Measurements from ENCODE around the gene ZNF283. TPM values are rescaled to one million over a fixed set of nuclear protein-coding genes. Genes with fewer than 3 reads are reported as not detected.

Gene ZNF283
- total RNA-seq (1 to 10 TPM; 3.1 to 8.7 (median 4.6) TPM), polyA plus RNA-seq (1 to 10 TPM in 2 of 3 donors, under 1 TPM in 1; 0.79 to 7.8 (median 1.0) TPM)
- long read RNA-seq, donor 1, partial matches to known transcripts, result 1 of 6 reads
- long read RNA-seq, donor 1, other reads (novel, unspliced or antisense), result 5 of 6 reads
- long read RNA-seq, donor 2, partial matches to known transcripts, result 1 of 5 reads
- long read RNA-seq, donor 2, other reads (novel, unspliced or antisense), result 4 of 5 reads

DNA sequence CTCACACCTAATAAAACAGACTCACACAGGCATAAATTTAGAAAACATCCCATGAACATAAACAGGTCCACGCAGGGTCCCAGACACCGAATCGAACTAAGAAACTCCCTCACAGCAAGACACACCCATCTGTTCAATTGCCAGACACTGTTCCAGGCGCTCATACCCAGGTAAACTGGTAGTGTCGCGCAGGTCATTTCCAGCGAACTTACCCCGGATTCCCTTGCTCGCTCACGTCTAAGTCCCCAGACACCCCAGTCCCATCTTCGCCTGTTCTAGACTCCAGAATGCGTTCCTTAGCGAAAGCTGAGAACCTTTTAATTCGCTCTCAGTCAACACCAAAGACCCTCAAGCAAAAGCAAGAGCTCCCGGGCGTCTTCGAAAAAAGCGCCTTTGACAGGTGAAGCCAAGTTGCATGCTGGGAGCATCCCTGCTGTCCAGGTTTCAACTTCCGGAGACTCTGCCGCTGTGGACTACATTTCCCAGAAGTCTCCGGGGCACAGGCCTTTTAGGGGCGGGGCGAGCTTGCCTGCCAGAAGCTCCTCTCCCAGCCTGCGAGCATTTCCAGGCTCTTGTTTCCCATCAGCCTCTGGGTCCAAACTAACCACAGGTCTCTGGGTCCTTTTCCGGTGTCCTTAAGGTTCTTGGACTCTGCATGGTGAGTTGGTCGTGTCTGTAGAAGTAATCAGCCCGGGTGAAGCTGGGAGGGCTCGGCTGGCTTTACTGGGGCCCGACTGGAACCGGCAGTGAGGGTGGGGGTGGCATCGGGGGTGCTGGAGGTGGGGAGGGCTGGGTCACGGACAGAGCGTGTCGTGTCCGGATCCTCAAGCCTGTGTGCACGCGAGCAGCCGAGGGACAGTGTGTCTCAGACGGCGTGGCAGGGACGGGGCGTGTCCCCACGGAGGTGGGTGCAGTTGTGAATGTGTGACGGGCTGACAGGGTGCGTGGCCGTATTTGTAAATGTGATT lies at the start of gene ZNF283:
Gene ZNF283 (plus strand): TSS at position 535 of the 968 bp plus-strand sequence. CDS start 6,184 bp downstream, outside the sequence.
- peaks cover 0 to 2% (median 0%) of the 10 kb centered on the region in 3 donors for H3K27me3 ChIP-seq (ENCODE audit: insufficient read depth in 3 of 3, low read length in 2 of 3)
- peak within 1 kb of the TSS; percentile 69 for H3K27ac ChIP-seq
- DNase-seq, result peak; percentile 89 to 92
- peak; percentile 99 to 100 (median 100) for ATAC-seq
- peaks cover 2 to 41% of the 10 kb centered on the region in 2 donors for H3K36me3 ChIP-seq (ENCODE audit: insufficient read depth in 1 of 2, low read depth in 1 of 2)
- 5 to 7% (median 5%) methylated on average over 46 of the region's 46 CpGs for WGBS, 3 donors
- peaks cover 9% of the 10 kb centered on the region for H3K4me1 ChIP-seq
- H3K9me3 ChIP-seq, result peaks cover 9% of the 10 kb centered on the region
- TF ChIP-seq, protein P1, sequence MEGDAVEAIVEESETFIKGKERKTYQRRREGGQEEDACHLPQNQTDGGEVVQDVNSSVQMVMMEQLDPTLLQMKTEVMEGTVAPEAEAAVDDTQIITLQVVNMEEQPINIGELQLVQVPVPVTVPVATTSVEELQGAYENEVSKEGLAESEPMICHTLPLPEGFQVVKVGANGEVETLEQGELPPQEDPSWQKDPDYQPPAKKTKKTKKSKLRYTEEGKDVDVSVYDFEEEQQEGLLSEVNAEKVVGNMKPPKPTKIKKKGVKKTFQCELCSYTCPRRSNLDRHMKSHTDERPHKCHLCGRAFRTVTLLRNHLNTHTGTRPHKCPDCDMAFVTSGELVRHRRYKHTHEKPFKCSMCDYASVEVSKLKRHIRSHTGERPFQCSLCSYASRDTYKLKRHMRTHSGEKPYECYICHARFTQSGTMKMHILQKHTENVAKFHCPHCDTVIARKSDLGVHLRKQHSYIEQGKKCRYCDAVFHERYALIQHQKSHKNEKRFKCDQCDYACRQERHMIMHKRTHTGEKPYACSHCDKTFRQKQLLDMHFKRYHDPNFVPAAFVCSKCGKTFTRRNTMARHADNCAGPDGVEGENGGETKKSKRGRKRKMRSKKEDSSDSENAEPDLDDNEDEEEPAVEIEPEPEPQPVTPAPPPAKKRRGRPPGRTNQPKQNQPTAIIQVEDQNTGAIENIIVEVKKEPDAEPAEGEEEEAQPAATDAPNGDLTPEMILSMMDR (IDR thresholded peaks at IDR 0.05), result no peak
- peak within 1 kb of the TSS; percentile 84 for H3K4me3 ChIP-seq
- intact Hi-C loops (cut with DNase I), result no loop called here

DNA sequence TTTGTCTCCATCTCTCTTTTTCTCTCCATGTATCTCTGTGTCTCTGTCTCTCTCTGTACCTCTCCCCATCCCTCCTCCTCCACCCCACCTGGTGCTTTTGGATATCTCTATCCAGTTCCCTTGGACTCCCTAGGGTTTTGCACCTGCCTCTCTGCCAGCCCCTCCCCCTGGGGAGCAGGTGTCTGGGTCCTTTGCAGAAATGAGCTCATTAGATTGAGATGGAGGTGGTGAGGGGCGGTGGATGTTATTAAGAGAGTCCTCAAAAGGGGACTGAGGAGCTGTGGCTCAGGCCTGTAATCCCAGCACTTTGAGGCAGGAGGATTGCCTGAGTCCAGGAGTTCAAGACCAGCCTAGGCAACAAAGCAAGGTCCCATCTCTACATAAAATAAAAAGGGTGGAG lies 48.5 kb upstream of the ZNF283 start:
- Histone ChIP-seq H3K27me3 (ENCODE audit: insufficient read depth in 3 of 3, low read length in 2 of 3) (peaks cover 0 to 26% (median 2%) of the 10 kb centered on the region in 3 donors), H3K36me3 (ENCODE audit: insufficient read depth in 1 of 2, low read depth in 1 of 2) (no peaks in the 10 kb centered on the region), H3K9me3 (no peaks in the 10 kb centered on the region), H3K4me1 (peaks cover 4% of the 10 kb centered on the region), H3K27ac (no peak overlapping the region), H3K4me3 (no peak overlapping the region)
- TF ChIP-seq, protein P1 (IDR thresholded peaks at IDR 0.05), result no peak
- DNase-seq, result no peak
- WGBS, 3 donors, result 91 to 100% (median 94%) methylated on average over 1 of the region's 1 CpG
- ATAC-seq, result no peak
- intact Hi-C loops (cut with DNase I), result no loop called here

GRCh38 chr19:43779147-43779819 lies 47.8 kb upstream of the ZNF283 start:
- Histone ChIP-seq H3K4me3 (no peak overlapping the region), H3K27me3 (ENCODE audit: insufficient read depth in 3 of 3, low read length in 2 of 3) (peaks cover 0 to 27% (median 2%) of the 10 kb centered on the region in 3 donors)

GRCh38 chr19:43779820-43780219 lies 47.3 kb upstream of the ZNF283 start:
- ATAC-seq (no peak), DNase-seq (no peak)
- no peak overlapping the region for H3K4me3 ChIP-seq
- TF ChIP-seq, protein P1 (IDR thresholded peaks at IDR 0.05), result no peak
- no peak overlapping the region for H3K27ac ChIP-seq
- WGBS, 3 donors, result 48% methylated on average over 3 of the region's 3 CpGs
- peaks cover 0 to 27% (median 2%) of the 10 kb centered on the region in 3 donors for H3K27me3 ChIP-seq (ENCODE audit: insufficient read depth in 3 of 3, low read length in 2 of 3)
- intact Hi-C loops (cut with DNase I), result loop anchor here in 1 of 2 donors (5.0 kb wide), 1 partner anchor 33 kb away; no protein-coding TSS in a partner anchor
- H3K36me3 ChIP-seq (ENCODE audit: insufficient read depth in 1 of 2, low read depth in 1 of 2), result no peaks in the 10 kb centered on the region
- H3K4me1 ChIP-seq, result no peaks in the 10 kb centered on the region
- H3K9me3 ChIP-seq, result no peaks in the 10 kb centered on the region

More at GRCh38 chr19:43779147-43779819, 47.8 kb upstream of the ZNF283 start:
- TF ChIP-seq, protein P1 (IDR thresholded peaks at IDR 0.05), result no peak
- no peak for ATAC-seq
- Histone ChIP-seq H3K27ac (no peak overlapping the region), H3K36me3 (ENCODE audit: insufficient read depth in 1 of 2, low read depth in 1 of 2) (no peaks in the 10 kb centered on the region), H3K9me3 (no peaks in the 10 kb centered on the region), H3K4me1 (peaks cover 3% of the 10 kb centered on the region)
- intact Hi-C loops (cut with DNase I), result no loop called here
- DNase-seq, result peak in 1 of 2 donors; percentile 35
- 52 to 76% (median 66%) methylated on average over 15 to 16 of the region's 16 CpGs for WGBS, 3 donors

Data from psoas muscle (tissue), 8 donors.